ENCODE data around the gene PAQR4. TPM values are rescaled to one million over a fixed set of nuclear protein-coding genes. Genes with fewer than 3 reads are reported as not detected.

PAQR4 gene
- total and polyA plus RNA-seq, 2 experiments from 2014 or later: 3.1 to 11.0 TPM

- Histone ChIP-seq H3K4me3 (peak overlapping the region; percentile 49), H3K27ac (no peak overlapping the region), H3K9me3 (ENCODE audit: low read depth) (no peaks in the 10 kb centered on the region), H3K36me3 (no peaks in the 10 kb centered on the region), H3K4me1 (ENCODE audit: low read depth) (peaks cover 3% of the 10 kb centered on the region), H3K27me3 (peaks cover 34% of the 10 kb centered on the region)
- DNase-seq (ENCODE audit: low read depth in 1 of 2, low spot score in 1 of 2): no peak
- TF ChIP-seq, protein P1, sequence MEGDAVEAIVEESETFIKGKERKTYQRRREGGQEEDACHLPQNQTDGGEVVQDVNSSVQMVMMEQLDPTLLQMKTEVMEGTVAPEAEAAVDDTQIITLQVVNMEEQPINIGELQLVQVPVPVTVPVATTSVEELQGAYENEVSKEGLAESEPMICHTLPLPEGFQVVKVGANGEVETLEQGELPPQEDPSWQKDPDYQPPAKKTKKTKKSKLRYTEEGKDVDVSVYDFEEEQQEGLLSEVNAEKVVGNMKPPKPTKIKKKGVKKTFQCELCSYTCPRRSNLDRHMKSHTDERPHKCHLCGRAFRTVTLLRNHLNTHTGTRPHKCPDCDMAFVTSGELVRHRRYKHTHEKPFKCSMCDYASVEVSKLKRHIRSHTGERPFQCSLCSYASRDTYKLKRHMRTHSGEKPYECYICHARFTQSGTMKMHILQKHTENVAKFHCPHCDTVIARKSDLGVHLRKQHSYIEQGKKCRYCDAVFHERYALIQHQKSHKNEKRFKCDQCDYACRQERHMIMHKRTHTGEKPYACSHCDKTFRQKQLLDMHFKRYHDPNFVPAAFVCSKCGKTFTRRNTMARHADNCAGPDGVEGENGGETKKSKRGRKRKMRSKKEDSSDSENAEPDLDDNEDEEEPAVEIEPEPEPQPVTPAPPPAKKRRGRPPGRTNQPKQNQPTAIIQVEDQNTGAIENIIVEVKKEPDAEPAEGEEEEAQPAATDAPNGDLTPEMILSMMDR (IDR thresholded peaks at IDR 0.05; ENCODE audit: low read depth, low read length): no peak
Measured at GRCh38 chr16:2968368-2968737, 795 bp upstream of the PAQR4 start.

DNA sequence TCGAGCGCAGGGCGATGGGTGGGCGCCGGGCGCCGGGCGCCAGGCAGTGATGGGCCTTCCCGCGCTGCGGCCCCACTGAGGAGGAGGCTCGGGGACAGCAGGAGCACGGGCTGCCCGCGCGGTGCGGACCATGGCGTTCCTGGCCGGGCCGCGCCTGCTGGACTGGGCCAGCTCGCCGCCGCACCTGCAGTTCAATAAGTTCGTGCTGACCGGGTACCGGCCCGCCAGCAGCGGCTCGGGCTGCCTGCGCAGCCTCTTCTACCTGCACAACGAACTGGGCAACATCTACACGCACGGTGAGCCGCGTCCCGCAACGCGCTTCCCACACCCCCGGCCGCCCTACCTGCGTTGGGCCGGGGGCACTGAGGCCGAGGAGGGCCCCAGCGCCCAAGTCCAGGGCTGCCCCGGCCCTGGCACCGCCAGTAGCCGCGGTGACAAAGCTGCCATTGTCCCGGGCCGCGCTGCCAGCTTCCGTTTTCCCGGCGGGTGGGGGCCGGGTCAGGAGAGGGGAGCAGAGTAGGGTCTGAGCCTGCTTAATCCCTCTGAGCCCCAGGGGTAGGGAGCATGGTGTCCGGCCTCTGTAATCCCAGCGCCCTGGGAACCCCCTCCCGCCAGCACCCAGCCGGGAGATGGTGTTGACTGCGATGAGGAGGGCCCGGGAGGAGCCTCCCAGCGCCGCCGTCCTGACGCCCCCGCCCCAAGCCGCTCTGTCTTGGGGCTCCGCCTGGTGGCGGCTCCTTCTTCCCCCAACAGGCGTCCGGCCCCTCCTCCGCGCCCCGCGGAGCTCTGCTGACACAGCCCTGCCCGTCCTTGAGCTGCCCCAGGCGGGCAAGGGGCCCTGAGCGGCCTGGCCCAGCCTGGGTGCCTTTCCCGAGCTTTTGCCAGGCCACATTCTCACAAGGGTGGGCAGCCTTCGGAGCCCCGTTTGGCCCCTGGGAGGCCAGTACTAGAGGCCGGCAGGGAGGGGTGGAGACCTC is 685 bp downstream of the PAQR4 start:
- H3K27ac ChIP-seq: no peak overlapping the region
- H3K9me3 ChIP-seq (ENCODE audit: low read depth): no peaks in the 10 kb centered on the region
- H3K36me3 ChIP-seq: no peaks in the 10 kb centered on the region
- peak; percentile 32 to 65 for DNase-seq (ENCODE audit: low read depth in 1 of 2, low spot score in 1 of 2)
- peaks cover 20% of the 10 kb centered on the region for H3K27me3 ChIP-seq
- H3K4me1 ChIP-seq (ENCODE audit: low read depth): no peaks in the 10 kb centered on the region
- peak overlapping the region; percentile 49 for H3K4me3 ChIP-seq
- TF ChIP-seq, protein P1 (IDR thresholded peaks at IDR 0.05; ENCODE audit: low read depth, low read length): peak; percentile 40

DNA sequence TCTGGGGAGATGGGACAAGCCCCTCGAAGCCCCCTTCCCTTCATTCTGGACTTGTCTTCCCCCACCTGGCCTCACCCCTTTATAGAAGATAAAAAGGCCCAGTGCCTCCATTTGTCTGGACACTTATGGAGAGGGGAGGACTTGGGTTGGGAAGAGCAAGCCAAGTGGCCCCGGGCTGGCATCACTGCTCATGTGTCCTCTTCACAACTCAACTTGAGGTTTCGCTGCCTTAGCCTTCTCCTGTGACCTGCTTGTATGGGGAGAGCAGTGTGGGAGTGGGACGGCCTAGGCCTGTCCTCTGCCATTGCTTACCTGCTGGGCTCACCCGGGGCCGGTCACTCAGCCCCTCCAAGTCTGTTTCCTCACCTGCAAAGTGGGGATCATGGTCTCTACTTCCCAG is 1.4 kb downstream of the PAQR4 start:
- Histone ChIP-seq H3K27me3 (peaks cover 20% of the 10 kb centered on the region), H3K9me3 (ENCODE audit: low read depth) (no peaks in the 10 kb centered on the region), H3K4me3 (no peak overlapping the region), H3K4me1 (ENCODE audit: low read depth) (no peaks in the 10 kb centered on the region), H3K27ac (no peak overlapping the region), H3K36me3 (no peaks in the 10 kb centered on the region)
- no peak for DNase-seq (ENCODE audit: low read depth in 1 of 2, low spot score in 1 of 2)
- TF ChIP-seq, protein P1 (IDR thresholded peaks at IDR 0.05; ENCODE audit: low read depth, low read length): no peak

- TF ChIP-seq, protein P1 (IDR thresholded peaks at IDR 0.05; ENCODE audit: low read depth, low read length): no peak
- DNase-seq (ENCODE audit: low read depth in 1 of 2, low spot score in 1 of 2): no peak
- H3K27me3 ChIP-seq: peaks cover 14% of the 10 kb centered on the region
- no peaks in the 10 kb centered on the region for H3K4me1 ChIP-seq (ENCODE audit: low read depth)
- H3K4me3 ChIP-seq: no peak overlapping the region
- no peak overlapping the region for H3K27ac ChIP-seq
- H3K36me3 ChIP-seq: no peaks in the 10 kb centered on the region
- H3K9me3 ChIP-seq (ENCODE audit: low read depth): no peaks in the 10 kb centered on the region
Measured at GRCh38 chr16:2971134-2971984, 2.2 kb downstream of the PAQR4 start.

DNA sequence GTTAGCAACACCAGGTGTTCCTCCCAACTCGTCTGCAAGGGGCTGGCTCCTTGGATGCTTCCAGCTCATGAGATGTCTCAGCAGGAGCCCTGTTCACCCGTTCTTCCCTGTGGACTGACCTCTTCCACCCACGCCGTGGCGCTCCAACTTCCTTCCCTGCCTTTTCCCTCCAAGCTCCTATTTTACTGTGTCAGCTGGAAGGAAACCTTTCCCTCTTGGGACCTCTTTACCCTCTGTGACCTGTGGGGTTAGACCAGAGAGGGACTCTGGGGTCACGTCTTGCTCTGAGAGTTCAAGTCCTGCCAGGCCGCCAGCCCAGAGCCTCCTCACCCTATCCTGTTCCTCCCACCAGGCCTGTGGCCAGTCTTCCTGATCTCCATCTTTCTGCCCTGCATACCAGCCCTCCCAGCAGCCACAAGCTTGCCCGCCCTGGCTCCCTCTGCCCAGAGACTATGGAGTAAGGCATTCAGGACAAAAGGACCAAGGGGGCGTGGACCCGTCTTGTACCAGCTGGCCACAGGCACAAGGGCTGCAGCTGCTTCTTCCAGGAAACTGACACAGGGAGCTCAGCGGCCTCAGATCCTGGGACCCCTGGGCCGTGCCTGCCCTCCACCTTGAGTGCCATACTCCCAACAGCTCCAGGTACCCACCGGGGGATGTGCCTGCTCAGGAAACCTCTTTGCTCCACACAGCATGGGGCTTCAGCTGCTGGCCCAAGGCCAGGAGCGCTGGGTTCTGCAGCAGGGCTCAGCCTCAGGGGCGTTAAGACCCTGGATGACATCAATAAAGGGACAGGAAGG is 3.0 kb downstream of the PAQR4 start:
- TF ChIP-seq, protein P1 (IDR thresholded peaks at IDR 0.05; ENCODE audit: low read depth, low read length): no peak
- no peaks in the 10 kb centered on the region for H3K4me1 ChIP-seq (ENCODE audit: low read depth)
- peaks cover 6% of the 10 kb centered on the region for H3K27me3 ChIP-seq
- DNase-seq (ENCODE audit: low read depth in 1 of 2, low spot score in 1 of 2): no peak
- H3K4me3 ChIP-seq: no peak overlapping the region
- H3K9me3 ChIP-seq (ENCODE audit: low read depth): no peaks in the 10 kb centered on the region
- no peak overlapping the region for H3K27ac ChIP-seq
- no peaks in the 10 kb centered on the region for H3K36me3 ChIP-seq
